COLO668 (cell line): Measurements from ENCODE around the gene MLLT10.
A peak's percentile ranks its signal among the peaks of the same experiment; 100 is the strongest.

ENCODE experiments used
- DNase-seq: peaks from one replicate; lab custom pipeline; 2025; ENCODE audit not compliant: unreplicated experiment; lab: John Stamatoyannopoulos, UW

MLLT10 gene

GRCh38 chr10:21533467-21534279 lies at the start of gene MLLT10:
Gene MLLT10, plus strand, starts transcription at chr10:21534232. Its CDS starts 413 bp downstream, at chr10:21534645.
- DNase-seq, result peak; percentile 97

- no peak for DNase-seq
These were observed 46.4 kb upstream of the MLLT10 start for GRCh38 chr10:21487416-21488180.

- no peak for DNase-seq
These were observed 45.6 kb upstream of the MLLT10 start for GRCh38 chr10:21488246-21488956.

- no peak for DNase-seq
These were observed 45.0 kb upstream of the MLLT10 start for GRCh38 chr10:21488957-21489446.

GRCh38 chr10:21490028-21490710 lies 43.9 kb upstream of the MLLT10 start:
- no peak for DNase-seq

- no peak for DNase-seq
These were observed 43.3 kb upstream of the MLLT10 start for GRCh38 chr10:21490711-21491105.

- no peak for DNase-seq
These were observed 41.6 kb upstream of the MLLT10 start for GRCh38 chr10:21492421-21492820.

- DNase-seq, result no peak
These were observed 40.2 kb upstream of the MLLT10 start for GRCh38 chr10:21493784-21494183.

- peak; percentile 27 for DNase-seq
These were observed 39.6 kb upstream of the MLLT10 start for GRCh38 chr10:21494191-21495001.

- DNase-seq, result no peak
These were observed 38.9 kb upstream of the MLLT10 start for GRCh38 chr10:21495002-21495751.

- peak; percentile 81 for DNase-seq
These were observed 38.2 kb upstream of the MLLT10 start for GRCh38 chr10:21495752-21496342.

- DNase-seq, result peak; percentile 41
These were observed 37.5 kb upstream of the MLLT10 start for GRCh38 chr10:21496343-21497176.

- peak; percentile 81 for DNase-seq
These were observed 36.7 kb upstream of the MLLT10 start for GRCh38 chr10:21497177-21497807.

GRCh38 chr10:21498377-21498776 lies 35.7 kb upstream of the MLLT10 start:
- DNase-seq, result no peak

- no peak for DNase-seq
These were observed 35.0 kb upstream of the MLLT10 start for GRCh38 chr10:21498986-21499385.

GRCh38 chr10:21499701-21500577 lies 34.1 kb upstream of the MLLT10 start:
- no peak for DNase-seq

- no peak for DNase-seq
These were observed 33.5 kb upstream of the MLLT10 start for GRCh38 chr10:21500578-21500910.
